D721Med (cell line): ENCODE measurements around the gene GNB2.

ENCODE experiments used
- DNase-seq: peaks from one replicate; pipeline ENCODE4 v3.0.0; 2011; ENCODE audit warnings: low spot score; ENCODE audit not compliant: insufficient read length
- FAIRE-seq: peaks from 2 replicates; lab custom pipeline; 2011; peaks lifted over from hg19 to GRCh38; lab: Jason Lieb, UNC
- CTCF ChIP-seq: IDR thresholded peaks from 2 replicates; pipeline ENCODE4 v1.5.1; 2012; ENCODE audit warnings: mild to moderate bottlenecking, control low read depth; ENCODE audit not compliant: insufficient read depth; ENCODE audit errors: missing control alignments

GNB2 gene

DNA sequence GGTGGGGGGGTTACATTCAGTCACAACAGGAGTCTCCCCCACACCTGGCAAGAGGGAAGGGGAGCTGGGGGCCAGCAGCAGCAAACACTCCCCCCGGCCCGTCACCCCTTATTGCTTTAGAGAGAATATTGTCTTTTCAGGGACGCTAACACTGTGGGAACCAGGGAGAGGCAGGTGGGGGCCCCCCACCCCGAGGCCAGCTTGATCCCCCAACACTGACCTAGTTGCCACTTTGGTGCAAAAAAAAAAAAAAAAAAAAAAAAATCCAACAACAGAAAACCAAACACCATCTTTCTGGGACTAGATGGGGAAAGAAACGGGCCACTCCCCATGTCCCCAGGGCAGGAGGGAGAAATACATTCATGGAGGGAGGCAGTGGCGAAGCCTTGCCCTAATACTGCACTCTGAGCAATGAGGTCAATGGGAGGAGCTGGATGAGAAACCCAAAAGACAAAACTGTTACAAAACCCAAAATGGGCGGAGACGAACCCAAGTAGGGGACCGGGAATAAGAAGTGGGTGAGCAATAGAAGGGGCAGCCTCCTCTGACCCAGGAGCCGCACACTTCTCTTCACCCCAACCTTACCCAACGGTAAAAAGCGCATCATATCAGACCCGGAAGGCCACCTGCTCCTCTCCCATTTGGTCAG lies 6.5 kb downstream of the GNB2 start:
- no peak for FAIRE-seq
- DNase-seq = peak; percentile 17
- TF ChIP-seq CTCF = no peak

GRCh38 chr7:100680576-100681271 lies 7.2 kb downstream of the GNB2 start:
- no peak for FAIRE-seq

DNA sequence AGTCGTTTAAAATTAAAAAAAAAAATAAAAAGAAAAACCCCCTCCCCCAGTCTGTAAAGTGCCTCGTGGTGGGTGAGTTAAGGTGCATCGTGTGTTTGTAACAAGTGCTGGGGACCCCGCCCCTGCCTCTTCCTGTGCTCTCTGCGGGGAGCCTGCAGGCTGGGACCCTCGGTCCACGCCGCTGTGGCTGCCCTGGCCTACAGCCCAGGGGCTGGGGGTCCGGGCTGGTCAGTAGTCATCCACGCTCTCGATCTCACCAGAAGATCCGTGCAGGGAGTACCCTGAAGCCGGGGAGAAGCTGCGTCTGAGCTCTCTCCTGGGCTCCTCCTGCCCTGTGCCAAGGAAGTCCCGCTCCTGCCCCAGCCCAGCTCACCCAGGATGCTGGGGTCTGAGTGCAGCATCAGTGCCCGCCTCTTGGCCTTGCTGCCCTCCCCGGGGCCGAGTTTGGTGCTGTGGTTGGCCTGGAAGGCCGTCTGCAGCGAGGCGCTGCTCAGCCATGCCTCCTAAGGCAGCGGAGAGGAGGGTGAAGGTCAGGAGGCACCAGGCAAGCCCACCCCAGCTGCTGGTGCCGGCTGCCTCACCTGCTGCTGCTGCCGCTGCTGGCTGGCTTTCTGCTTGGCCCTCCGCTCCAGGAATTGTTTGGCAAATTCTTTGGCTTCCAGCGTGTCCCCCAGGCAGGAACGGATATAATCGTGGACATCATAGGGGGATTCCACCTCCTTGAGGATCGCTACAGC lies 8.1 kb downstream of the GNB2 start:
- no peak for FAIRE-seq

More at GRCh38 chr7:100680576-100681271, 7.2 kb downstream of the GNB2 start:
- TF ChIP-seq CTCF = no peak
- peak; percentile 17 for DNase-seq

GRCh38 chr7:100682228-100682741 lies 8.7 kb downstream of the GNB2 start:
- DNase-seq (no peak), FAIRE-seq (no peak)
- TF ChIP-seq CTCF = no peak

More for the DNA sequence above, 8.1 kb downstream of the GNB2 start:
- DNase-seq = peak; percentile 16
- TF ChIP-seq CTCF = no peak

DNA sequence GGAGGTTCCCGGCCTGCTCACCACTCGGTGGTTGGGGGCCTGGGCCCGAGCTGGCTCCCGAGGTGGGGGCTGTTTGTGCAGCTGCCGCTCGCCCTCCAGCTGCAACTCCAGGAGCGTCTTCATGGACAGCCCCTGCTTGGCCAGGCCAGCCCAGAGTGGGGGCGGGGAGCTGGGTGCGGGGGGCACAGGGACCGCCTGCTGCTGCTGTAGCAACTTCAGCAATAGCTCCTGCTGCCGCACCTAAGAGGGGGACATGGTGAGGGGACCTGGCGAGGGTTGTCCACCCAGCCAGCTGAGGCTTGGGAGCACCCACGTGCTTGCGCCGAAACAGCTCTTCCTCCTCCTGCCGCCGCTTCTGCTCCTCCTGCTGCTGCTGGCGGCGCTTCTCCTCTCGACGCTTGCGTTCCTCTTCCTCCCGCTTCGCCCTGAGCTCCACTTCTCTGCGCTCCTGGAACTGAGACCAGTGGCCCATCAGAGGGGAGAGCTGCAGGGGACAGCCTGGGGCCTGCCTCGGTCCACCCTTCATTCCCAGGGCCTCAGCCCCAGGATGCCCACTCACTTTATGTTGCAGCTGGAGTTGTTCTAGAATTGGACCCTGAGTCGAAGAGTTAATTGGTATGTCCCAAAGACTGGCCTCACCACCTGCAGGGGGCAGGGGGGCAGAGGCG lies 9.6 kb downstream of the GNB2 start:
- TF ChIP-seq CTCF = no peak
- FAIRE-seq (no peak), DNase-seq (no peak)

GRCh38 chr7:100683659-100684533 lies 10.4 kb downstream of the GNB2 start:
- TF ChIP-seq CTCF = no peak
- no peak for FAIRE-seq
- DNase-seq = no peak
